ENCODE results near the gene CPA1.

CPA1 gene

GRCh38 chr7:130395421-130395820, 15.1 kb downstream of the CPA1 start:
- no peak for DNase-seq (ENCODE audit: low spot score)

GRCh38 chr7:130396109-130396508, 15.8 kb downstream of the CPA1 start:
- no peak for DNase-seq (ENCODE audit: low spot score)

DNA sequence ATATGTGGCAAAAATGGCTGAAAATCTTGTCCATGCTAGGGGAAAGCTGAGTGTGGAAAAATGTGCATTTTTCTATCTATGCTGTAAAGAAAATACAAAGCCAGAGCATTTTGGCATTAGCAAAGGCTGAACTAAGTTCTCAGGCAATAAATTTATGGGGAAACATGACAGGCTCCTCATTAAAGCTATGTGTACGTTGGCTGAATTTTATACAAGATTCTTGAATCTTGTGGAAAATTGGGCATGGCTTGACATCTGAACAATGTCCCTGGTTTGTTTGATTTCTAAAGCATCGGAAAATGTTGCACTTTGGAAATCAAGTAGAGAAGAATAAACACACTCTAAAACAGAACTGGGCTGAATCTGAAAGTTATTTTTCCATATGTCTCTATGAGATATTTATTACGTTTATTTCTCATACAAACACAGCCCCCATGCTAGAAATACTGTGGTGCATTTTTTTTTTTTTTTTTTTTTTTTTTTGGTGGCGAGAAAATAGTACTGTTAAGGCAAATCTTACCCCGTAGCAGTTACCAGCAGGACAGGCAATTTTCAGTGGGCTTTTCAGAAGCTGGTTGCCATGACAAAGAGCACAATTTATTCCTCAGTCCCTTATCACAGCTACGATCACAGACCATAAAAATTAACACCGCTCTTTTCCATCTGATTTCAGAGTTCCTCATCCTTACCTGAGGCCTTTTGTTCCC, 16.9 kb downstream of the CPA1 start:
- no peak for DNase-seq (ENCODE audit: low spot score)

DNA sequence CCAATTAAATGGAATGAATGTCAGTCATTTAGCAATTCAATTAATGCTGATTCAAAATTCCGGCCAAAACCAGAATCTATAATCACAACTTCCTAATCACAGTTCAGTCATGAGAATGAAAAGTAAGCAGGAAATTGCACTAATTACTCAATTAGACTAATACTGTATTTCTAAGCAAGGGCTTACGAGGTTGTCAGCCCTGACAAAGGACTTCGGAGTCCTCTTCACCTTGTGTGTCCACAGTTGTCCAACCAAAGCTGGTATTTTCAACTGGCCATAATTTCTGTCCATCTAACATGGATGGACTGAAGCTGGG, 17.4 kb downstream of the CPA1 start:
- no peak for DNase-seq (ENCODE audit: low spot score)

- no peak for DNase-seq (ENCODE audit: low spot score)
Measured at GRCh38 chr7:130398526-130399090, 18.3 kb downstream of the CPA1 start.

DNA sequence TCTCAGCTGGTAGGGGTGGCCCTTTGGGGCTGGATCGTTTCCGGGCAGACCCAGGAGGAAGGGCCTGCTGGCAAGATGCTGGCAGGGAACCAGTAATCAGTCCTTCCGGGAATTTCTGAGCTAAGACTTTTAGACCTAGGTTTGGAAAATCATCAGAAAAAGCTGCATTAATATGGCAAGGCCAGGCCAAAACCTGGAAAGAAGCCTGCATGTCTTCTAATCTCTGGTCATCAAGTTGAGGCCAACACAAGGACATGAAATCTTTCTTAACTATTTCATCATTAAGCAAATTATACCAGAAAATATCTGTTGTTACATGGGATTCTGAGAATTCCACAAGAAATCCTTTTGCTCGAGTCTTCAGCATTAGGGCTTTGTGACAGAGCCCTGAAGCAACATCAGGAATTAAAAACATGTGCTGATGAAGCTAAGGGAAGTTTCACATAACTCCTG, 19.9 kb downstream of the CPA1 start:
- DNase-seq (ENCODE audit: low spot score) = no peak

DNA sequence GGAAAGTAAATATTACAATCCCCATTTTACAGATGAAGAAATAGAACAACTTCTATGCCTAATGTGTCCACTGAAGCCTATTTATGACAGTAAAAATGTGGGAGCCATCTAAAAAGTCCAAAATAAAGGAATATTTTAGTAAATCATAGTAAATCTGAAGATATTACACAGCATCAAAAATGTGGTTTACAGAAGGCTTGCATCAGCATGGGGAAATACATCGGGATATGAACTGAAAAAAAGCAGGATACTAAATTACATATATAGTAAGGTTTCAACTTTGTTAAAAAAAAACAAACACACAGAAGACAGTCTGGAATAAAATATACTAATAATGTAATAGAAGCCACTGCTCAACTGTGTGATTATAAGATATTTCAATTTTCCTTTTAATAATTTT, 20.8 kb downstream of the CPA1 start:
- no peak for DNase-seq (ENCODE audit: low spot score)

DNA sequence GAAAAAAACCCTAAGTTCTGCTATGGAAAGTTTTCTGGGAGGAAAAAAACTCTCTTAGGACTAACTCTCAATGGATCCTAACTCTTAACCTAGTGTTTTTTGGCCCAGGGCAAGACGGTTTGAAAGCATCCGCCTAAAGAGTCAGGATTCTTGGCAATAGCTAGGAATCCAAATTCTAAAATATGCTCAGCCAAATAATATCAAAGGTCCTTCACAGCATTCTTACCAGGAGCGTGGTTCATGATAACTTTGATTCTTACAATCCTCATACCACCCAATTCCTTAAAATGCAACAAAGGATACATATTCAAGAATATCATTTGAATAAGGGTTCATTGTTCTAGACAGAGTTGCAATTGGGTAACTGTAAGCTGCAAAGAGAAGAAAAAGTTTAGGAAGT, 21.3 kb downstream of the CPA1 start:
- DNase-seq (ENCODE audit: low spot score) = no peak

DNA sequence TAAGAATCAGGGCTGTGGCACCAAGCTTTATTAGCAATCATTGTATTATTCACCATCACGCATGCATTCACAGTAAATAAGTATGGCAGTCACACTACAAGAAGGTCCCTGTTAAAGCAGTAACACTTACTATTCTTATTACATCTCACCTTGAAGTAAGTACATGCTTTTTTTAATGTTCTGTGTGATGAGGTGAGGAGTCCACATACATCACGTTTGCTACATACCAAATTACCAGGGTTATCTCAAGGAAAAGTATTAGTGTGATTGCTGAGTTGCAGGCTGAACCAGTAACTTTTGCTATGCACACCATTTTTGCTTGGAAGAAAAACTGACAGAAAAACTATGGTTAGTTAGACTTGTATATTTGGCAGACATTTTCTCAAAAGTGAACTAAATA, 24.7 kb downstream of the CPA1 start:
- DNase-seq (ENCODE audit: low spot score) = no peak

- no peak for DNase-seq (ENCODE audit: low spot score)
Measured at GRCh38 chr7:130409067-130409711, 28.9 kb downstream of the CPA1 start.

- DNase-seq (ENCODE audit: low spot score) = no peak
Measured at GRCh38 chr7:130409712-130410072, 29.4 kb downstream of the CPA1 start.

DNA sequence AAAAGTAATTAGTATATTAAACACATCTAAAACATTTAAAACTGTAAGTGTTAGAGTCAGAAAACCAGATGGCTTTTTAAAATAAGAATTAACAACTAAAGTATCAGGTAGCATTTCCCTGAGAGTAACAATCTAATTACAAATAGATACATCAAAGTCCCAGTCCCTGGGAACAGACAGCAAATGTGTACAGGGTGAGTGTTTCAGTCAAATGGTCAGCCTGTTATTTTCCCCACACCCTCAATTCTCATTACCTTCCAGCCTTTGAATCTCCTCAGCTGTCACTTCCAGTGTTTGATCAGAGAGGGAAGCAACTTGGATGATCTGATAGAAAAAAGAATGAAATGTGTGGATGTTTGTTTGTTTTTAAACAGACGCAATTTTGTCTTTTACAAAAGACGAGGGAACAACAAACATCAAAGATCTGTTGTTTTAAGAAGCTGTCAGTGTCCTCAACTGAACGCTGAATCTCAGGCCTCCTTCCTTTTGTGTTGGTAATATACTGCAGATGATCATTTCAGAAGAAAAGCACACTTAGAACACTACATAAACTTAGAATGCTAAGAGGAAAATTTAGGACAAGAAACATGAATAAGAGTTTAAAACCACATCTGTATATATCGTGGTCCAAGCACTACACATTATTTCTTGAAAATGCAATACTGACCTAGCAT, 30.7 kb downstream of the CPA1 start:
- DNase-seq (ENCODE audit: low spot score) = no peak

DNA sequence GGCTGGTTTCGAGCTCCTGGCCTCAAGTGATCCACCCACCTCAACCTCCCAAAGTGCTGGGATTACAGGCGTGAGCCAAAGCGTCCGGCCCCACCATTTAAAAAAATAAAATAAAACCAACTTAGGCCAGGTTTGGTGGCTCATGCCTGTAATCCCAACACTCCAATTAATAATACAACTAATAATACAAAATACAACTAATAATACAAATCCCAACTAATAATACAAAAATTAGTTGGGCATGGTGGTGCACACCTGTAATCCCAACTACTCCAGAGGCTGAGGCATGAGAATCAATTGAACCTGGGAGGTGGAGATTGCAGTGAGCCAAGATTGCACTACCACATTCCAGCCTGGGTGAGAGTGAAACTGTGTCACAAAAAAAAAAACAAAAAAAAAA, 32.9 kb downstream of the CPA1 start:
- no peak for DNase-seq (ENCODE audit: low spot score)

DNA sequence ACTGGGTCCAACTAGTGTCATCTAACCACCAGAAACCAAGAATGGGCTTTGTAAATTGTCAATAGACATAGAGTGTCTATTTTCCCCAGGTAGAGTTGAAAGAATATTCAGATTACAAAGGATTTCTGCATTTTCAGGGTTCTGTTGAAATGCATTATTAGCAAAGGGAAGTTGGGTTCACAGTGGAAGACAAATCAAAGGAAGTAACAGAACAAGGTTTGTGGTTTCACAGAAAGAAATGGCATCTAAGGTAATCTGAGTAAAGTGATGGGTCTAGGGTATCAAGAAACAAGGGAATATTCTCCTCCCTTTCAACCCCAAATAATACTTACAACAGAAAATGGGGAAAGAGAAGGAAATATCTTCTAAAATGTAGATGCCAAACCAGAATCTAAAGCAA, 34.7 kb downstream of the CPA1 start:
- DNase-seq (ENCODE audit: low spot score) = no peak

GRCh38 chr7:130417213-130417612, 36.9 kb downstream of the CPA1 start:
- DNase-seq (ENCODE audit: low spot score) = no peak

DNA sequence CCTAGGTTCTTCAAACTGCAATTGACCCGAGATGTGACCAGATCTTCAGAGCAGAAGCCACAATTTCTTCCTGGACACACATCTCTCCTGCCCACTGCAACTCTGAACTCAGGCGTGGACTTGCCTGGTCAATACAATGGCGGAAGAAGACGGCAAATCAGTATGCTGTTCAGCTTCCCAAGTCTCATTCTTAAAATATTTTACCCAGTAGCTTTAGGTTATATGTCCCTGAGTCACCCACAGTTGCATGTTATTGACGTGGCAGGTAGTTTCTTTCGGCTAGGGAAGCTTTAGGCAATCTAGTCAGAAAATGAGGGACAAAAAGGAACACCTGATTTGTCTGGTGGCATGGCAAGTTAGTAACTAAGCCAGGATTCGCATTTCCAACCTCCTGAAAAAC, 38.0 kb downstream of the CPA1 start:
- no peak for DNase-seq (ENCODE audit: low spot score)

DNA sequence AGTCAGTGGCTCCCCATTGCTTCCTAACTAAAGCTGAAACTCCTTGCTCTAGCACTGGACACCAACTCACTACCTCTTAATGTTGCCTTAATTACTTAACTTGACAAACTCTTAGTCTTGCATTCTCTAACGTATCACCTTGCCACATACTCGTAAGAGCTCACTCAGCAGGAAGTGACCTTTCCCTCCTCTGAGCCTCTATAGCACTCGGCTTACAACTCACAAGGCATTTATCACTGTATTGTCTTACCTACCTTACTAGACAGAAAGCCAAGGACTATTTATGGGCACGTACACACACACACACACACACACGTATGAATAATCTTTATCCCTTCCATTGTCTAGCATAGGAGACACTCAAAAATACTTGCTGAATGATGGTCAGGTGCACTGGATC, 39.4 kb downstream of the CPA1 start:
- no peak for DNase-seq (ENCODE audit: low spot score)

DNA sequence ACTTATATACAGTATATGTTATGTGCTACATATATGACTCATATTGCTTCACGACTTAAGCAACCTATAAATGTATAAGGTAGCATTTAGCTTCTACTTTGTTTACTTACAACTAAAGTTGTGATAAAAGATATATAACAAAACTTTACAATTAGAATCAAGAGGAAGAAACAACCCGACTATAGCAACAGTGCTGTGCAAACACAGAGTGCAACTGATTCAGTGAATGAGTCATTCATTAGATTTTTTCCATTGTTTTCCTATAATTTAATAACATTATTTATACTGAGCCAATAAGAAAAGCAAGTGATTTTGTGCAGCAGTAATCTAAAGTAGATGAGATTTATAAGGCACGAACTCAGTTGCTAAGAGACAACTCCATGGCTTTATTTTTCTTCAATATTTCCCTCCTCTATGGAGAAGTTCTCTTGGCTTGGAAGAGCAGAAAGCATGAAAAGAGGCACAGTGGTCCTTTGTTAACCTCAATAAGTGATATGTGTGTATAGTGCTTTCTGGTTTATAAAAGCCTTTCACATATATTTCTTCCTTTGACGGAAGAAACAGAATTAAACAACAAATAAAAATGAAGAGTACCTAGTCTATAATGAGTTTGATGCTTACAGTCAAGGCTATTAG, 40.8 kb downstream of the CPA1 start:
- DNase-seq (ENCODE audit: low spot score) = no peak

DNA sequence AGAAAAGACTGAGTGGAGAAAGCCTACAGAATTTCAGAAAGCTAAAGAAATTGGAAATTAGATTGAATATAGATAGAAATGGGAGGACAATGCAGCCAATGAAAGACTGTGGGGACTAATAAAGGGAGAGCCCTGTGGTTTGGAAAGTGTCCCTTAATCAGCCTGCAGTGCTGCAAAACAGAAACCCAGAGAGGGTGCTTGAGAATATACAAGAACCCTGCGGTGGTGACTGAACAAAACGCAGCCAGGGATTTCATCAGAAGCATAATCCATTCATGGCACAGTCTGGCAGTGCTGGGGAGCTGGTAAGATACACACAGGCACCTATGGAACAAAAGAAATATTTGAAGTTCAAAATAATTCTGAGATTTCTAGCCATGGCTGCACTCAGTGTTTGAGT, 41.4 kb downstream of the CPA1 start:
- no peak for DNase-seq (ENCODE audit: low spot score)

DNA sequence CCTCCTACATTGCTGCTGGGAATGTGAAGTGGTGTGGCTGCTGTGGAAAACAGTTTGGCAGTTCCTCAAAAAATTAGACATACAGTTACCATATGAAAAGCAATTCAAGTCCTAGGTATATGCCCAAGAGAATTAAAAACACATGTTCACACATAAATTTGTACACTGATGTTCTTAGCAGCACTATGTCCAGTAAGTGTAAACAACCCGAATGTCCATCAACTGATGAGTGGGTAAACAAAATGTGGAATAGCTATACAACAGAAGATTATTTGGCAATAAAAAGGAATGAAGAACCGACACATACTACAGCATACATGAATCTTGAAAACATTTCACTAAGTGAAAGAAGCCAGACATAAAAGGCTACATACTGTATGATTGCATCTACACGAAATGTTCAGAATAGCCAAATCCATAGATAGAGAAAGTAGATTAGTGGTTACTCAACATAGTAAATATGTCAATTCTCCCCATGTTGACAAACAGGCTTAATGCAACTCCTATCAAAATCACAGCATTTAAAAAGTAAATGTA, 43.3 kb downstream of the CPA1 start:
- no peak for DNase-seq (ENCODE audit: low spot score)

DNA sequence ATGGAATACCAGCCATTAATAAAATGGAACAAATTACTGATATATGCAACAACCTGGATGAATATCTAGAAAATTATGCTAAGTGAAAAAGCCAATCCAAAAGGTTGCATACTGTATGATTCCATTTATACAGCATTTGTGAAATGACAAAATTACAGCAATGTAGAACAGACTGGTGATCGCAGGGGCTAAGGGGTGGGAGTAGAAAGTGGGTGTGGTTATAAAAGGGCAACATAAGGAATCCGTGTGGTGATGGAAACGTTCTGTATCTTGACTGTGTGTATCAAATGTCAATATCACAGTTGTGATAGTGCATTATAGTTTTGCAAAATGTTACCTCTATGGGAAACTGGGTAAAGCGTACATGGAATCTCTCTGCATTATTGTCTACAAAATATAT, 45.5 kb downstream of the CPA1 start:
- DNase-seq (ENCODE audit: low spot score) = no peak

GRCh38 chr7:130426564-130426963, 46.3 kb downstream of the CPA1 start:
- no peak for DNase-seq (ENCODE audit: low spot score)

DNA sequence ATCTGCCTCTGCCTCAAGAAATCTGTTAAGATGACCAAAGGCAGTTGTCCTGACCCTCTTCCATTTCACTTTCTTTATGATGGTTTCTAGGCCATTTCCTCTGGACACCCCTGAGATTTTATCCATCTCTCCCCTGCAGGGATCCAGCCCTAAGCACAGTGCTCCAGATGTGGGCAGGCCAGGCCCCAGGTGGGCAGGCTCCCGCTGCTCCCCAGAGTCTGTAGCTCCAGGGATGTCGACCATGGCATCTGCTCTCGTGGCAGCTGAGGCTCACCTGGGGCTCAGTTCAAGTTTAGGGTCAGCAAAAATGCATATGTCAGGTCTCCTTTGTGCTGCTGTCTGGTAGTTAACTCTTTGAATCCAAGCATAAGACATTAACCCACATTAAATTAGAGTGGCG, 48.7 kb downstream of the CPA1 start:
- DNase-seq (ENCODE audit: low spot score) = no peak

All from LoVo (cell line).